Hematopoietic multipotent progenitor cell treated with erythropoietin and hydrocortisone succinate and interleukin-3 and kit ligand, for 6 days (in vitro differentiated cells): ENCODE results near the gene CFHR5.
"Not testable (repeated sequence)": the region's sequence is repeated elsewhere in the genome, so short reads cannot be mapped to it uniquely, and the experiment has no call there.

ENCODE experiments used
- DNase-seq: peaks from one replicate; pipeline ENCODE4 v3.0.0-alpha.2; 2015

CFHR5 gene

GRCh38 chr1:196977278-196977677 lies at the start of gene CFHR5:
TSS of gene CFHR5 (plus strand) at chr1:196977556. CDS start at chr1:196977665, 109 bp downstream.
- no peak for DNase-seq

GRCh38 chr1:196932853-196933252 lies 44.5 kb upstream of the CFHR5 start:
- DNase-seq, result not testable (repeated sequence)

GRCh38 chr1:196933531-196934189 lies 43.7 kb upstream of the CFHR5 start:
- DNase-seq, result no peak

- not testable (repeated sequence) for DNase-seq
Observed at GRCh38 chr1:196941474-196941873, 35.9 kb upstream of the CFHR5 start.

GRCh38 chr1:196943568-196943967 lies 33.8 kb upstream of the CFHR5 start, which contains the start of gene CFHR2:
TSS of gene CFHR2 (plus strand) at chr1:196943738. CDS start at chr1:196943881, 143 bp downstream.
- not testable (repeated sequence) for DNase-seq

GRCh38 chr1:196951711-196952394 lies 25.5 kb upstream of the CFHR5 start:
- no peak for DNase-seq

GRCh38 chr1:196954778-196955177 lies 22.6 kb upstream of the CFHR5 start:
- DNase-seq, result no peak

GRCh38 chr1:196955926-196956325 lies 21.4 kb upstream of the CFHR5 start:
- no peak for DNase-seq

GRCh38 chr1:196960854-196961253 lies 16.5 kb upstream of the CFHR5 start:
- DNase-seq, result no peak

GRCh38 chr1:196970182-196970581 lies 7.2 kb upstream of the CFHR5 start:
- no peak for DNase-seq

- DNase-seq, result no peak
Observed at GRCh38 chr1:196976278-196976677, 1.1 kb upstream of the CFHR5 start.

- no peak for DNase-seq
Observed at GRCh38 chr1:196980859-196981258, 3.5 kb downstream of the CFHR5 start.

- DNase-seq, result not testable (repeated sequence)
Observed at GRCh38 chr1:196982247-196982646, 4.9 kb downstream of the CFHR5 start.

- DNase-seq, result not testable (repeated sequence)
Observed at GRCh38 chr1:196991919-196992651, 14.7 kb downstream of the CFHR5 start.

GRCh38 chr1:196993916-196994315 lies 16.6 kb downstream of the CFHR5 start:
- no peak for DNase-seq

- DNase-seq, result no peak
Observed at GRCh38 chr1:196997423-196997822, 20.1 kb downstream of the CFHR5 start.

GRCh38 chr1:197001828-197002227 lies 24.5 kb downstream of the CFHR5 start:
- no peak for DNase-seq

- DNase-seq, result no peak
Observed at GRCh38 chr1:197003132-197003531, 25.8 kb downstream of the CFHR5 start.

- no peak for DNase-seq
Observed at GRCh38 chr1:197008861-197009260, 31.5 kb downstream of the CFHR5 start.

- DNase-seq, result no peak
Observed at GRCh38 chr1:197011614-197012013, 34.3 kb downstream of the CFHR5 start.

GRCh38 chr1:197013234-197013633 lies 35.9 kb downstream of the CFHR5 start:
- no peak for DNase-seq

- no peak for DNase-seq
Observed at GRCh38 chr1:197016751-197017150, 39.4 kb downstream of the CFHR5 start.

GRCh38 chr1:197017558-197018146 lies 40.3 kb downstream of the CFHR5 start:
- peak; percentile 4 for DNase-seq
